Activated CD4-positive, alpha-beta T cell treated with anti-CD3 and anti-CD28 coated beads, Interleukin-2, amount 50 U/mL, for 48 hours (primary cell): ENCODE data around the gene TSSK2.

ENCODE experiments used
- DNase-seq, 2 experiments: peaks; one replicate each; pipeline ENCODE4 v3.0.0-alpha.2; 2020

Gene TSSK2

DNA sequence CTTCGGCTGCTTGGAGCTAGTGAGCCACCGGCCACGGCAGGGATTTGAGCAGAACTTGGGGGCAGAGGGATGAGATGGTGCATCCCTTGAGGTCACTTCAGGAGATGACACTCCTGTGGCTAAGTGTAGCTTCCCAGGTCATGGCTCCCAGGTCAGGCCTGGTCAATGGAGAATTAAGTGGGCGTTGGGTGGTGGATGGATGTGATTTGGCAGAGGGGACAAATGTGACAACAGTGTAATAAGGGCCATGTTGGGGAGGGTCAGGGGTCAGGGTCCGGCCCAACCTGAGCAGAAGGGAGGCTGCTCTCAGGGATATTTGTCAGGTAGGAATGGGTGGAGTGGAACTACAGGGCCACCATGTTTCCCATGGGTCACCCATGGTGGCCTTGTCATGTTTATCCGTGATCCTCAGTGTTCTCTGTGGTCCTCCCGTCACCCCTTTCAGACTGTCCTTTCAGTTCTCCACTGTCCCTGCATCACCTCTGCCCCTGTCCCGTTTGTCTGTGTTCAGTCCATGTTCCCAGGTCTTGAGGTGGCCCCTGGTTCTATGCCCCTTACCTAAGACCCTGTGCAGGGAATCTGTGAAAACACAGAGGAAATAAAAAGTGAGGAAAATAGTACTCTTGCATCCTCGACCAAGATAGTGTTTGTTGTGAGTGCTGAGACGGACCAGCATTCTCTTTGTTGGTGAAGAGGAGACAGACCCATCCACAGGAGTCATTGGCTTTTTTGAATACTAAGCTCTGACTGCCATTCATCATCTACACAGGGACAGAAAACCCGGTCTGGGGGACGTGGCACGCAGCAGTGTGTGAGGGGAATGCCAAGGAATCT is 41.3 kb downstream of the TSSK2 start:
- no peak for DNase-seq

DNA sequence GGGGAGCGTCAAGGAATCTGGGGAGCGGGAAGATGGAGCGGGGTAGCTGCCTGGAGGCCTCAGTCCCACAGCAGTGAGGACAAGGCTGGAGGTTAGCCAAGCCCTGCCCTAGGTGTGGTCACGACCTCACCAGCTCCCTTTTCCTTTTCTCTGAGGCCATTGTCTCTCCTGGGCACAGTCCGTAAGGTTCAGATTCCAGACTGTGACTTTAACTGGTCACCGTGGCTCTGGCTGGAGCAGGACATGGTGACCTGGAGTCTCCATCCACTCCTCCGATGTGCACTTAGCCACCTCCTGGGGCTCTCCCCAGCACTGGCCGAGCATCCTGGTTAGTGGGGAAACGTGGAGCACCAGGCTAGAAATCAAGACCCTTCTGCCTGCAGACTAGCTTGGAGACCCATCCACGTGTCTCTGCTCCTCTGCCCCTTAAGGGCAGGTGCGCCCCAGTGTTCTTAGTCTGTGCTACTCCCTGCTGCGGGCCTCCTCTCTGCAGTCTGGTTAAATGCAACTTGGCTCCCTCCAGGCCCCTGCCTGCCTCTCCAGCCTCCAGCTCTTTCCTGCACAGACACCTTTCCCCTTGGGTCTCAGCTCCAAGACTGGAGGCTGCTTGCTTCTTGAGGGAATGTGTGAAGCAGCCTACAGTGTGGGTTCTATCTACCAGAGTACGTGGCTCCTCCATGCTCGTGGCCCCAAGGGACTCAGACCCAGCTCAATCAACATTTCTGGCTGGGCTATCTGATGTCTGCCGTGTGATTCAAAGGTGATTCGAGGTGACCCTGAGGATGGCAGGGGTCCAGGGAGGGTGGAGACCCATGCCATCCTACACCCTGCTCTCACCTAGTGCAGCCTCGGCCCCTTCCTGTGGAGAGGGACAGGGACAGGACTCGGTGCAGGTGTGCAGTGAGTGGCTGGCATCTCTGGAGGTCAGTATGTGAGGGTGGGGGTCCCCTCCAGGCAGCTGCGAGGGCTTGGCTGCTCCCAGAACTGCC is 42.2 kb downstream of the TSSK2 start:
- DNase-seq = no peak

DNA sequence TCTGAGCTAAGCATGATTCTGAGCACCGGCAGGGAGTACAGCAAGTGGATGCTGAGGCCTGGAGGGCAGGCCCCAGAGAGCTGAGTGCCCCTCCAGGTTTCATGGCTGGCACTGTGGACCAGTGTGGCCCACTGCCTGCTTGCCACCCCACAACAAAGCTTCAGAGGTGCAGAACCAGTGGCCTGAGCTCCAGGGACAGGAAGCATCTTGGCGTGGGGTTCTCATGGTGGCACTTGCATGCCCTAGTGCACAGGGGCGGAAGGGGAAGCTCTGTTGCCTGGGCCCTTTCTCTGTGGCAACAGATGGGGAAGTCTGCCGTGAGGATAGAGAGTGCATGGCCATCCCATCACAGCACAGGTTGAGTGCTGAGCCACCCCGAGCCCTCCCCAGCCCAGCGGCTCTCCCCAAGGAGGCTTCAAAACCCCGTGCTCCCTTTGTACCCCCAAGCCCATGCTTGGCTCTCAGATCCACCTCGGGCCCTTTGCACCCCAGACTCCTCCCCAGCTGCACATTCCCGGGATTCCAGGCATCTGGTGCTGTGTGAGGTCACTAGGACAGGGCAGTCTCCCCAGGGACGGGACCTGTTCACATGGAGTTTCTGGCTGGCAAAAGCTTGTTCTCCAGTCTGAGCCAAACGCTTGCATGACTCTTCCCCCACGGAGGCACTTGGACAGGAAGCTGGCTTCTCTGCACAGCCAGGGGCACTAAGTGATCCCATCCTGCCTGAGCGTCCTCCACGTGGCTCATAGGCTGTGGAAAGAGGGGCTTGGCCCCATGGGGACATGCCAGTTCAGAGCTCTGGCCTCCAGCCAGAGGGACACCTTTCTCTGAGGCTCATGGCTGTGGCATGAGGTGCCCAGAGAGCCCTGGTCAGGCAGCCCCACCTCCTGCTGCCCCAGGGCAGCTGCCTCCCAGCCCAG is 43.3 kb downstream of the TSSK2 start:
- no peak for DNase-seq

DNA sequence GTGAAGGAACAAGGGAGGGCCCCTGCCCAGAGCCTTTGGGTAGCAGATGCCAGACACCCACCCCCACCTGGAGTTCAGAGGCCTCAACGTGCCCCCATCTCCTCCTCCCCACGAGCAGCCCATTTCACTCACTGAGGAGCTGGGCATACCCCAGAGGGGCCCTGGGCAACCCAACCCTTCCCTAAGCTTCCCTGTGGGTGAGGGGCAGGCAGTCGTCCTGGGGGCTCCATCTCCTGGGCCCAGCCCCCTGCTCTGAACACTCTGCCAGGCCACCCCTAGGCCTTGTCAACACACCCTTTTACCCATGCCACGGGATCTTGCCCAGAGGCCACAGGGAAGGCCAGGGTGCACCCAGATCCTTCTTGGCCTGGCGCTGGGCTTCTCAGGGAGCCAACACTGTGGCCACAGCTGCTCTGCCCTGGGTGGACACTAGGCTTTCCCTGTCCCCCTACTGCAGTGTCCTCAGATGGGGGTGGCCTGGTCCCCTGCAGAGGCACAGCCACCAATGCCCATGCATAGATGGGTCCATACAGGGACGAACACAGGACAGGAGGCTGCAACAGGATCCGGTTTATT is 44.0 kb downstream of the TSSK2 start:
- DNase-seq = no peak

DNA sequence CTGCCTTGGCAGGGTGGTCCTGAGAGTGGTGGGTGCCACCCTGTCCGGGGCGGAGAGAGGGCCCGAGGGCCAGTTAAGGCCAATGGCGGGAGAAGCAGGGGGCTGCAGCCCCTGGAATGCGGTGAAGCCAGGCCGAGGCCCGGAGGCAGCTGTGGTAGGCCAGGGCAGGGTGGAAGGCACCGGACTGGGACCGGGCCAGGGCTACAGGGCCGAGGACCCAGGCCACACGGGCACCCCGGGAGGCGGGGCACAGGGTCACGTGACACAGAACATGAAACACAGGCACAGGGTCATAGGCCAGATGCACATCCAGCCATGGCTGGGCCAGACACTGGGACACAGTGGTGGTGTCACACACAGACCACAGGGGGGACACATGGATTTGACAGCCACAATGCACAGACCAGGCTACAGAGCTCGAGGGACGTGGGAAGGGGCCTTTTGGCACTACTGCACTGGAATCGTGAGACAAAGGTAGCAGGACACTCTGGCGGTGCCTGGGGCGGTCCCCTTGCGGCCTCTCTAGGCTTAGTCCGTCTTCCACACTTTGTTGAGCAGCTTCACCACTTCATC is 44.6 kb downstream of the TSSK2 start:
- DNase-seq = no peak

DNA sequence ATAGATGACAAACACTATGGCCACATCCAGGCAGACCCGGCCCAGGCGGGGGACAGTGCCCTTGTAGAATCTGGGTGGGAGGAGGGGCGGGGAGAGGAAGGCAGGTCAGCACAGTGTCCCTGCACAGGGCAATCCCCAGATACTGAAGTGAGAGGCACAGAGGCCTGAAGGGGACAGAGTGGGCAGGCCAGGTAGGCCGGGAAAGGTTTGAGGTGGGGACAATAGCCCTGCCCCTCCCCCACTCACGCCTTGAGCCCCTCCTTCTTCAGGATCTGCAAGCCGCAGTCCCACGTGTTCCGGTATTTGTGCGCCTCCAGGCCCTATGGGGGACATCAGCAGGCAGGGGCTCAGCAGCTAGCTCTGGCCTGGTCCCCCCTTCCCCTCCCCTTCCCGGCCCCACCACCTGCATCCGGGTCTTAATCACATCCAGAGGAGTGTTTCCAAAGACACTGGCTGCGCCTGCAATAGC is 45.1 kb downstream of the TSSK2 start:
- no peak for DNase-seq

DNA sequence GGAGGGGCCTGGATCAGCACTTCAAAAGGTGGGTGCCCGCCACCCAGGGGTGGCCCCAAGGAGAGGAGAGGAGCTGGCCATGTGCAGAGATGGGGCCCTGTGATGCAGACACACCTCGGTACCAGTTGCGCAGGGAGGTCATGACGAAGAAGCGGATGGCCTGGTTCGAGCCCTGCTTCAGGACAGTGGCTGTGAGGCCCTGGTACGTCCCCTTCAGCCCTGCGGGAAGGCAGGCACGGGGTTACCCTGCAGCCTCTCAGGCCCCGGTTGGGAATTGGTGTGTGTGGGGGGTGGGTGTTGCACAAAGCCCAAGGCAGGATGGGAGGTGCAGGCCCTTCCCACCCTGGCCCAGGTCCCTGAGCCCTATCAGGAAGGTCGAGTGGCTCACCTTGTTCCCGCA is 45.6 kb downstream of the TSSK2 start:
- peak in 1 of 2 experiments; percentile 3 for DNase-seq

DNA sequence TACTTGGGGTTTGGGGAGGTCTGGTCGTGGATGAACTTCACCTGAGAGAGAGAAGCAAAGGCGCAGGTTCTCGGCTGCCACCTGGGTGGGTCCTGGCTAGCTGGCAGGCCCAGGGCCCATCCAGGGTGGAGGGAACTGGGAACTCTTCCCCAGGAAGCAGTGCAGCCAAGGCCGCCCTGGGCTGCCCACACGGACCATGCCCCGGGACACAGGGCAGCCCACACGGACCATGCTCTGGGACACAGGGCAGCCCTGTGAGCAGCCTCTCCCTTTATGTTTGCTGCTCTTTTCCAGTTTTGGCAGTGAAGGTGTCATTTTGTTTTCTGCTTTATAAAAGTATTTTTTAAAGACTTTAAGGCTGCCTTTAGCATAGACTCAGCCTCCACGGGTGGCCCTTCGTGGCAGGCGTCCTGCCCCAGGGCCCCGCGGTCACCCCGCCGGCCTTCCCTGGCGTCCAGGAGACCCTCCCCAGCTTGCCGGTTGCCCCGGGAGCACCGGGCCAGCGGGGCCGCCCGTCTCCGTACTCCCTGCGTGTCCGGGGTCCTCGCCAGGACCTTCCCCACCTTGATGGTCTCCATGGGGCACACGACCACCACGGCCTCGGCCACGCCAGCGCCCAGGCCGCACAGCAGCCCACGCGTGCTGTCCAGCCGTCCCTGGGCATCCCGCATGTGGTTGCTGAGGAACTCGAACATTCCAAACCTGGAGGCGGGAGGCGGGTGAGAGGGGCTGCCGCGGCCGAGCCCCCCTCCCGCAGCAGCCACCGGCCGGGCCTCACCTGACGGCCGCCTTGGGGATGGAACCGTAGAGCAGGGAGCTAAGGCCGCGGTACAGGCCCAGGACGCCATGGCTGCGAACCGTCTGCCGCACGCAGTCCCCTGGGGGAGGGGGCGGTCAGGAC is 46.3 kb downstream of the TSSK2 start:
- DNase-seq = no peak

DNA sequence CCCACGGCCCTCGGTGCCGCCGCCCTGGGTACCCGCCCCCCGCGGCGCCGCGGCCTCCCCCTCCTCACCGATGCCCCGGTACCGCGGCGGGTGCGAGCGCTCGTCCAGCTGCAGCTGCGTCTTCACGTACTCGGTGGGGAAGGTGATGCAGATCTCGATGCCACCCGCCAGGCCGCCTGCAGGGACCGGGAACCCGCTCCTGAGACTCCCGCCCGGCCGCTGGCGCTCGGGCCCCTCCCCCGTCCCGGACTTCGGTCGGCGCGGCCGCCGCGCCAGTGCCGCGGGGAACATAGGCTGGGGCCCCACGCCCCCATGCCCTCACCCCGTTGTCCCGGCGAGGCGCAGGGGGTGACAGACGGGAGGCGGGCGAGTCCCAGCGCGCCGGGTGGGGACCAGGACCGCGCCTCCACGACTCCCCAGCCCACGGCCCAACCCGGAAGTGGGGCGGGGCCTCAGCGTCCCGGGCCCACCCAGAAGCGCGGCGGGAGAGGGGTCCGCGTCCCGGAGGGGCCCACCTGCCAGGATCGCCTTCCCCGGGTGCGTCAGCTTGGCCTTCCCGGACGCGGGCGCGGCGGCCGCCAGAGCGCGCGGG is 47.1 kb downstream of the TSSK2 start:
- DNase-seq = no peak

DNA sequence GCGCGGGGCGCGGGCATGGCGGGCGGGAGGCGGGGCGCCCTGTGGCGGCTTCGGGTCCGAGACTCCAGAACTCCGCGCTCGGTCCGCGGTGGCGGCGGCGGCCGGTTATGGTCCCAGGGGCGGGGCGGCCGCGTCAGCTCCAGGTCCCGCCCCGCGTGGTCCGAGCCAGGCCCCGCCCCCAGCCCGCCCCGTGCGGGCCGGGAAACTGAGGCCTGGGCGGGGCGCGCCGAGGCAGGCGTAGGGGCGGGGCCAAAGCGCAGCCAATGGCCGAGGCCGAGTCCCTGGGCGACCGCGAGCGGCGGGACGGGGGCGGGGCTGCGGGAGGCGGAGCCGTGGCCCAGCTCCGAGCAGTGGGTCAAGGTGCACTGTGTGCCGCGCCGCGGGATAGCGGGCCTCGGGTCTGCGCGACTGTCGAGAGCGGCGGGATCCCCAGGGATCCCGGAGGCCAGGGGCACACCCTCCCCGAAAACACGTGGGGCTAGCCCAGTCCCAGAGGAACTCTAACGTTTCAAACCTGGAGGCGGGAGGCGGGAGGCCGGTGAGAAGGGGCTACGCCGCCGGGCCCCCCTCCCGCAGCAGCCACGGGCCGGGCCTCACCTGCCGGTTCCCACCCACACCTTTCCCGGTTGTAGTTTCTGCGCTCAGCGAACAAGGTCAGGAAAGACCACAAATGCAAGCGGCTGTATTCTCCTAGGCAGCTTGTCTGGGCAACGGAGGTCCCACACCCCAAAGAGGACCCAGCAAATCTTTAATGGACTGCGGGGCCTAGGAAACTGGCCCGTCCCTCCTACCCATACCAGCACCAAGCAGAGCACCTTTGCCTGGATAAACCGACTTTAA is 47.8 kb downstream of the TSSK2 start, which contains the start of gene SLC25A1:
Gene SLC25A1 (minus strand): TSS at position 80 of the 840 bp plus-strand sequence. CDS start 63 bp downstream, at position 17.
- peak; percentile 93 to 94 for DNase-seq

DNA sequence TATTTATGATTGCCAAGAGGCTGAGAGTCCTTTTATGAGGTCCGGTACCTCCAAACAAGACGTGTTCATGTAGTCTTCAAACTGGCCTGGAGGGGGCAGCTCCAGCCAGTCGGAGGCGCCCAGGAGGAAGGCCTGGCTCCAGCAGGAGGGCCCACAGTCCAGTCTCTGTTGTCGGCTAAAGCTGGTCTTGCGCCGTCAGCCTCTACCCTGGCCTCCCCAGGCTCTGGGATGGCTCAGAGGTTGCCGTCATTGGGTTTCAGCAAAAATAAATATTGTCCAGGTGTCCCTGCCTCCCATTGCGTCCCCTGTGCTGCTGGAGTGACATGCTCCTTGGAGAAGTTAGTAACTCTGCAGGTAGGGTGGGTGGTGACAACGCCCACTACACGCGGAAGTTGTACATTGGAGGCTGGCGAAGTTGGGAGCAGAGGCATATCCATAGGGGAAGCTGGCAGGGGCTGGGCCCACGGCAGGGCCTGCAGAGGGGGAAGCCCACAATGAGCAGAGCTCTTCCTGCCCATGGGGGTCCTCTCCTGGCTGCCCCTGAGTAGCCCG is 48.5 kb downstream of the TSSK2 start:
- DNase-seq = peak; percentile 53 to 62

DNA sequence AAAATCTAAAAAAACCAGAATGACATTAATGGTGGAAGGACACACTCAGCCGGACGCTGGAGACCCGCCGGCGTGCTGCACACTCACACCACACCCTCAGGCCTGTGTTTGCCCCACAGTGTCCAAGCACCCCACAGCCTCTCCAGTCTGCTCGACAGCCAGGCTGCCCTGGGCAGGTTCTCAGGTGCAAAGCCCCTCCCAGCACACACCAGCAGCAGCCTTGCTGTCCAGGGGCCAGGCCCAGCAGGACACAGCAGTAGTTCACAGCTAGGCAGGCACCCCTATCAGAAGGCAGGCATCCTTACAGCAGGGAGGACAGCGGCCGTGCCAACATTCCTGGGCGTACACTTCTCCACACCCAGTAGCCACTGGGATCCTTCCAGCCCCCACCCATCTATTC is 49.1 kb downstream of the TSSK2 start:
- DNase-seq = no peak

DNA sequence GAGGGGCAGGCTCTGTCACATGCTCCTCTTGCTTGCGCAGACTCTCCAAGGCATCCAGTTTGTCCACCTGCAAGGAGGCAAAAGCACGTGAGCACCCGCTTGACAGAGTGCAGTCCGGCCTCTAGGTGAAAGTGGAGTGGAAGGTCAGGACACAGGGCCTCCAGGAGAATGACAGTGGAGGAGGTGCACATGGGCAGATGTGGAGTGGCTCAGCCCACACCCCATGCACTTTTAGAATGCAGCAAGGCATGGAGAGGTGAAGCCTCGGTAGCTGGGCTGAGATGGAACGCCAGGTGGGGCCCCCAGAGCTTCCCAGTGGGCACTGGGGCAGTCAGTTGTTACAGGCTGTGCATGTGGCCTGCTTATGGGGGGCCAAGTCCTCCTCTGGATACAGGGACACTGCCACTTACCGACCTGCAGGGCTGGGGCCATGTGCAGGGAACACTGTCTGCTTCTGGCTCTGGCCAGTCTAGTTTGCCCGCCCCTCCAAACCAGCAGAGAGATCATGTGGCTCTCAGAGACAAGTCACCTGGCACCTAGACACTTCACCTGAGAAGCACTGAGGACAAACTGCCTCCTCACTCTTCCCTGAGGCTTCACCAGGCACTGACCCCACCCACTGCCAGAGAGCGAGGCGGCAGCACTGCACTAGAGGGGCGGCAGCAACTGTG is 49.8 kb downstream of the TSSK2 start:
- no peak for DNase-seq

DNA sequence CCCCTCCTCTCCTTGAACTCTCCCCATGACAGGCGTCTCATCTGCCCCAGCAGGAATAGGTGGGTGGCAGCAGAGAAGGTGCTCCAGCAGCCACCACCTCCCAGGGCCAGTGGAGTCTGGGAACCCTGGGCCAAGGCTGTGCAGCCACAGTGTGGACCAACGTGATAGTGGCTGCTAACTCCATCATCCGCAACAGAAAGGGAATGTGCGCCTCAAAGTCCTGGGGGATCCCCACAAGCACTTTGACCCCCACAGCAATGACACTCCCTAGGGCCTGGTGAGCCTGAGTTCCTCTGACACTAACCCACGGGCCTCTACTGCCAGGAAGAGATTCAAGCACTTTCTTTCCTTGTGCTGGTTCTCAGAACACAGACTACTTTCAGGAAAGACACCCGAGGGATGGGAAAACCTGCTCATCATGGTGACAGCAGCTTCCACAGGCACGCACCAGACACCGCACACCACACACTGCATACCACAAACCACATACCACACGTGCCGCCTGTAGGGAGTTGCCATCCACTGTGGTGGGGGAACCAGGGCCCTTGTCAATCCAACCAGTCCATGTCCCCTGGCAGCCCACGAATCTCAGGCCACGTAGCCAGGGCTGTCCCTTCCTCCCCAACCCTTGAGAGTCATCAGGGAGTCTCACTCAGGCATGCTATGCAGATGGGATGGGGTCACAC is 50.8 kb downstream of the TSSK2 start:
- peak; percentile 49 to 66 for DNase-seq
